T-helper 2 cell treated with Interferon-gamma antibody and Interleukin-4, amounts not matched to agents 5 μg/mL and 100 μg/mL, for 36 hours (primary cell): ENCODE results near the gene FUS.
"Not testable (repeated sequence)": the region's sequence is repeated elsewhere in the genome, so short reads cannot be mapped to it uniquely, and the experiment has no call there.

Source experiments
- DNase-seq: peaks from one replicate; pipeline ENCODE4 v3.0.0; 2021; ENCODE audit warnings: low spot score
- H3K27ac Mint-ChIP-seq: one replicate; pipeline ENCODE4 v1.8.0; 2021; ENCODE audit warnings: mild to moderate bottlenecking, mixed read lengths
- H3K27me3 Mint-ChIP-seq: one replicate; pipeline ENCODE4 v1.8.0; 2021; ENCODE audit warnings: low read depth, mixed read lengths
- H3K36me3 Mint-ChIP-seq: one replicate; pipeline ENCODE4 v1.8.0; 2021; ENCODE audit warnings: low read depth, mixed read lengths
- H3K4me1 Mint-ChIP-seq: one replicate; pipeline ENCODE4 v1.8.0; 2021; ENCODE audit warnings: low read depth, mixed read lengths
- H3K4me3 Mint-ChIP-seq: one replicate; pipeline ENCODE4 v1.8.0; 2022; ENCODE audit warnings: mild to moderate bottlenecking, moderate library complexity, mixed read lengths
- H3K9me3 Mint-ChIP-seq: one replicate; pipeline ENCODE4 v1.8.0; 2021; ENCODE audit warnings: mixed read lengths

The FUS gene

DNA sequence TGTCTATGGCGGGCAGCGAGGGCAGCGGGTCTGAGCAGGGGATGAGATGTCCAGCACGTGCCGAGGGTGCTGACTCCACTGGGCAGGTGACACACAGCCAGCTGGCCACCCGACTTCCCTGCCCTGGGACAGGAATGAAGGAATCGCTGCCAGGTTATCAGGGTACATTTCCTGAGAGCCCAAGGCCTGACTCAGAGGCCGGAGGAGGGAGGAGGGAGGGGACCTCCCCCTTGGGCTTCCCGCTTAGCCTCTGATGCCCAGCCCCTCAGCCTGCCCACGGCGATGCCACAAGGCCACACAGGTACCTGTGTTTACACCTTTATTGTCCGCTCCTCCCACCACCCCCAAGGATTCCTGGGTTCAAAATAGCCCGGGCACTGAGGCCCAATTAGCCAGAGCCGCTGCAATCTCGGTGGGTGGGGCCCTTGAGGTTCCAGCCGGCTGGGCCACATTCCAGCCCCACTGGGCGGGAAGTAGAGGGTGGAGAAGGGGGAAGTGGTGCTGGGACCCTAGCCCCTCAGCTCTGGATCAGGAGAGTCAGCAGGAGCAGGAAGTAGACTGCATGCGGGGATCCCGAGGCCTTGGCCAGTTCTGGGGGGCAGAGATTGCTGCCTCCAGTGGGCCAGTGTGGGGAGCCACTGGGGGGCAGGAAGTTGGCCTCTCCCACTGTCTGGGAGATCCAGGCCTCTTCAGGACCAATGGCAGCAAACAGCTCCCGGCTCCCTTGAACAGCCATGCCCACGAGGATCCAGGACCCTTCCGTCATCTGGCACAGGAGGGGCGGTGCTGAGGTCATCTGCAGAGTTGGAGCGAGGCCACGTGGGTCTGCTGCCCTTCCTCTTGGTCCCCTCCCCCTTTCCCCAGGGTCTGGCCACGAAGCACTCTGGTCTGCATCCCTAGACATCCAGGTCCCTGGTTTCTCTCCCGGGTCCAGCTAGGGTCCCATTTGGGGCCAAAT is 41.0 kb upstream of the FUS start:
- peaks cover 14% of the 10 kb centered on the region for H3K4me1 Mint-ChIP-seq
- no peak overlapping the region for H3K27ac Mint-ChIP-seq
- no peak for DNase-seq
- H3K27me3 Mint-ChIP-seq = no peaks in the 10 kb centered on the region
- no peaks in the 10 kb centered on the region for H3K9me3 Mint-ChIP-seq
- no peak overlapping the region for H3K4me3 Mint-ChIP-seq
- no peaks in the 10 kb centered on the region for H3K36me3 Mint-ChIP-seq

DNA sequence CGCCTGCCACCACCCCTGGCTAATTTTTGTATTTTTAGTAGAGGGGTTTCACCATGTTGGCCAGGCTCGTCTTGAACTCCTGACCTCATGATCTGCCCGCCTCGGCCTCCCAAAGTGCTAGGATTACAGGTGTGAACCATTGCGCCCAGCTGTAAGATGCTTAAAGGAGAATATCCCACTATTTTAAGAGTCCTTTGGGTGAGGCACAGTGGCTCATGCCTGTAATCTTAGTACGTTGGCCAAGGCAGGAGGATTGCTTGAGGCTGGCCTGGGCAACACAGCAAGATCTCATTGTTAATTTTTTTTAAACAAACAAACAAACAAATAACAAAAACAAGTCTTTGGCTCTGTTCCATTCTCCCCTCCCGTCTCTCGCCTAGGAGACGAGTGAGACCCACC is 38.9 kb upstream of the FUS start:
- not testable (repeated sequence) for H3K36me3 Mint-ChIP-seq, H3K4me3 Mint-ChIP-seq, H3K27ac Mint-ChIP-seq, H3K27me3 Mint-ChIP-seq, H3K9me3 Mint-ChIP-seq, DNase-seq
- H3K4me1 Mint-ChIP-seq = peaks cover 14% of the 10 kb centered on the region

DNA sequence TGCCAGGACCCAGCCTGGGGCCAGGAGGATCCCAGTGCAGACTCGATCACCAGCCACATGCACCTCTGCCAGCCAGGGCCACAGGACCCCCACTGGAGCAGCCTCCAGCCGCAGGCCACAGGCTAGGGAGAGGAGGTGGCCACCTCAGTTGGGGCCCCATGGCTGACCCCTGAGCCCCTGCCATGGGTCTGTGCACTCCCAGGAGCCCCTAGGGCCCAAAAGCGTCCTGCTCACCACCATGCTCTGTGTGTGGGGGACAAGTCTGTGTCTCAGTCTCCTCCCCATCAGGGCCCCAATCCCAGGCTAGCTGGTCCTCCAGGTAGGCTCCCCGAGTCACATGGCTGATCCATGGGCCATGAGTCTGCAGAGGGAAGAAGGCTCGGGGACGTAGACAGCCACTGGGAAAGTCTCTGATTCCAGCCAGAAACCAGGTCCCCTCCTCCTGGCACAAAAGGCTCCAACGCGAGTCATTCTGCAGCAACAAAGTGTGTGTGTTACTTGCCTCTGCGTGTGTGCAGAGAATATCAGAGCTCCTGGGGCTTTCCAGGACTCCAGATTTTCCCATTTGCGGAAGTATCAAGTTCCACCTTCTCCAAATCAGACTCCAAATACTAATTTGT is 38.3 kb upstream of the FUS start:
- Mint-ChIP-seq H3K4me3 (peak overlapping the region; percentile 77), H3K4me1 (peaks cover 14% of the 10 kb centered on the region)
- DNase-seq = no peak

DNA sequence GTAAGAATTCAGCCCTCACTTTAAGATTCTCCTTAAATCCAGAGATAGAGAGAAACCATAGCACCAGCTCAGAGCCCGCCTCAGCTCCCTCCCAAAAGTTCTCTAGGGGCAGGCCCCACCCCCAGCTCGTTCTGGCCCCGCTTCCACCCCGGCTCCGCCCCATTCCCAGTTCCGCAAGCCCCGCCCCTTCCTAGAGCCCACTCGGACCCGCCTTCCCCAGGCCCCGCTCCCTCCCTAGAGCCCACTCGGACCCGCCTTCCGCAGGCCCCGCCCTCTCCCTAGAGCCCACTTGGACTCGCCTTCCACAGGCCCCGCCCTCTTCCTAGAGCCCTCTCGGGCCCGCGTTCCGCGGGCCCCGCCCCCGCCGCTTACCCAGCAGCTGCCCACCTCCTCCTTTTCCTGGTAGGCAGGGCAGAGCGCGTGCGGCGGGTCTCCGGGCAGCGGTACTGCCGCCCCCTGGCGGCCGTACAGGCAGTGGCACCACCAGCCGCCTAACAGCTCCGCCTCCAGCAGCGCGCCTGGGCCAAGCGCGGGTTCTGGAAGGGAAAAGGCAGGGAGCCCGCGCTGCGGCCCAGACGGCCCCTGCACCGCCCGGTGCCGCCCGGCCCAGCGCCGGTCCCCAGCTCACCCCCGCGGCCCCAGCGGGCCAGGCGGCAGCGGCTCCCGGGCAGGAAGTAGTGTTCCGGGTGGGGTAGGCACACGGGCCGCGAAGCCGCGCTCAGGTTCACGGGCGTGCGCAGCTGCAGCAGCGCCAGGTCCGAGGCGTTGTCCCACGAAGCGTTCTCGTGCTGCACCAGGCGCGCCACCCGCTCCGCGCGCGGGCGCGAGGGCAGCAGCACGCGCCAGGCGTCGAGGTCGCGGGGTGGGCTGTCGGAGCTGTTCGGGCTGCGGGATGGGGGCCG is 37.6 kb upstream of the FUS start:
- Mint-ChIP-seq H3K4me1 (peaks cover 14% of the 10 kb centered on the region), H3K36me3 (no peaks in the 10 kb centered on the region), H3K27me3 (peaks cover 2% of the 10 kb centered on the region), H3K4me3 (peak overlapping the region; percentile 77), H3K27ac (peak overlapping the region; percentile 81), H3K9me3 (no peaks in the 10 kb centered on the region)
- DNase-seq = peak; percentile 98

More for the DNA sequence above, 38.3 kb upstream of the FUS start:
- no peaks in the 10 kb centered on the region for H3K36me3 Mint-ChIP-seq
- peak overlapping the region; percentile 81 for H3K27ac Mint-ChIP-seq
- no peaks in the 10 kb centered on the region for H3K9me3 Mint-ChIP-seq
- peaks cover 2% of the 10 kb centered on the region for H3K27me3 Mint-ChIP-seq

DNA sequence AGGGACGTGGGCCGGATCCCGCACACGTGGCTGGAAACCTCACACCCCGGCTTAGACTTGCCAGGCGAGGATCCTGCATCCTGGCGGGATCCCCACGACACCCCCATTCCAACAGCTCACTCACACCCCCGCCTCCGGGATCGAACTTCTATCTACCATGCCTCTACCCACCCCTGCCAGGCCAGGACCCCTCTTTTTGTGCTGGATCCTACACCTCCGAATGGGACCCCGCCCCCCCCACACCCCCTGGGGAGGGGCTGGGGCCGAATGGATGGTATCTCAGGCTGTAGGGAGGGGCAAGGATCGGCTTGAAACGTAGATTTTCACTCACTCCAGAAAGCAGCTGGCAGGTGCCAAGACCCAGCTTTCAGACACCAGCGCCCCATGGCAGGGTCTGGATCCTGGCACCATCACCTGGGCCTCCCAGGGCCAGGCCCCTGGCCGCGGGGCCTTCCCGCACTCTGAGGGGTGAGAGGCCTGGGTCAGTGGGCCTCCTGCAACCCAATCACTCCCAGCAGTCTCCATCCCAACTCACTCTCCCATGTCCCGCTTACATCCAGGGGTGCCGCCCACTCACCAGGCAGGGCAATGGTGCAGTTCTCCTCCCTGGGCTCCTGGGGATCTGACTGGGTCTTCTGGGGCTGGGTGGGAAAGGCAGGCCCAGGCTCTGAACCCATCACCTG is 36.8 kb upstream of the FUS start:
- DNase-seq = no peak
- Mint-ChIP-seq H3K4me3 (peak overlapping the region; percentile 65), H3K27me3 (peaks cover 7% of the 10 kb centered on the region), H3K9me3 (no peaks in the 10 kb centered on the region), H3K4me1 (peaks cover 16% of the 10 kb centered on the region), H3K27ac (no peak overlapping the region), H3K36me3 (no peaks in the 10 kb centered on the region)

DNA sequence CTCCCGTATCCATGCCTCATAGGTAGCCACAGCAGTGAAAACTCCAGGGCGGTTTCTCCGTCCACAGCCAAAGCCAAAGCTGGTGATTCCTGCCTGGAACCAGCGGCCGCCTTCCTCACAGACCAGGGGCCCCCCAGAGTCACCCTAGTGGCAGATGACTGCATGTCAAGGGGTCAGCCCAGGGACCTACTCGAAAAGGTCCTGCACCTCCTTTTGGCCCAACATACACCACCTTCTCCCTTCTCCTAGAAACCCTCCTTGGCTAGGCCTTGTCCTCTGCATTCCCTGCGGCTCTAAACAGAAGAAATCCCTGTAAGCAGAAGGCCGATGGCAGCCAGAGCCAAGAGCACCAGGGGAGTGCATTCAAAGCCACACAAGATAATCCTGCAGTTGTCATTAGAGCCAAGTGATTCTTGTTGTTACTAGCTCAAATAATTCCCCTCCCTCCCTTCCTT is 36.2 kb upstream of the FUS start:
- H3K27me3 Mint-ChIP-seq = peaks cover 7% of the 10 kb centered on the region
- H3K27ac Mint-ChIP-seq = no peak overlapping the region
- DNase-seq = no peak
- no peaks in the 10 kb centered on the region for H3K36me3 Mint-ChIP-seq
- H3K9me3 Mint-ChIP-seq = no peaks in the 10 kb centered on the region
- peak overlapping the region; percentile 65 for H3K4me3 Mint-ChIP-seq
- H3K4me1 Mint-ChIP-seq = peaks cover 16% of the 10 kb centered on the region

DNA sequence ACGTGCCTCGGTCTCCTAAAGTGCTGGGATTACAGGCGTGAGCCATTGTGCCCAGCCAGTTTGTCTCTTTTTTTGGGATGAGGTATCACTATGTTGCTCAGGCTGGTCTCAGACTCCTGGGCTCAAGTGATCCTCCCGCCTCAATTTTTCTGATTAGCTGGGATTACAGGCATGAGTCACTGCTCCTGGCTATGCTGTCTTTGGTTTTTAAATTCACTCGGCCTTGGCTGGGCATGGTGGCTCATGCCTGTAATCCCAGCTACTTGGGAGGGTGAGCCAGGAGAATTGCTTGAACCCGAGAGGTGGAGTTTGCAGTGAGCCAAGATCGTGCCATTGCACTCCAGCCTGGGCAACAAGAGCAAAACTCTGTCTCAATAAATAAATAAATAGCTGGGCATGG is 35.5 kb upstream of the FUS start:
- Mint-ChIP-seq H3K4me1 (peaks cover 16% of the 10 kb centered on the region), H3K4me3 (peak overlapping the region; percentile 65)
- not testable (repeated sequence) for H3K9me3 Mint-ChIP-seq, H3K27me3 Mint-ChIP-seq, DNase-seq, H3K27ac Mint-ChIP-seq, H3K36me3 Mint-ChIP-seq

DNA sequence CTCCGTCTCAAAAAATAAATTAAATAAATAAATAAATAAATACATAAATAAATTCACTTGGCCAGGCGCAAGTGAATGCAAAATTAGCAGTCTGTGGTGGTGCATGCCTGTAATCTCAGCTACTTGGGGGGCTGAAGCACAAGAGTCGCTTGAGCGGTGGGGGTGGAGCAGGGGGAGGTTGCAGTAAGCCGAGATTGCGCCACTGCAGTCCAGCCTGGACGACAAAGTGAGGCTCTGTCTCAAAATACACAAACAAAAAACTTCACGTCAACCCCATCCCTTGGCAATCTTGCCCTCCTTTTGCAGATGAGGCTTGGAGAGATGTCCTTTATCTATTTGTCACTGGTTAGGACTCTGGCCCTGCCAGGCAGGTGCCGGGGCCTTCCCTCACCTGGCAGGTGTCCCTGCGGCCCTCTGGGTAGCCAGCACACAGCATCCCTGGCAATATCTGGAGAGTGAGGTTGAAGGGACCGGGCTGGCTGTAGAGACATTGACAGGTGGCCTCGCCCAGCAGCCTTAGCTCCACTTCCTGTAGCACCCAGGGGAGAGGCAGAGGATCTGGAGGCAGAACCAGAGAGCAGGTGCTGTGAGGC is 34.4 kb upstream of the FUS start:
- peaks cover 7% of the 10 kb centered on the region for H3K27me3 Mint-ChIP-seq
- H3K9me3 Mint-ChIP-seq = no peaks in the 10 kb centered on the region
- H3K4me1 Mint-ChIP-seq = peaks cover 16% of the 10 kb centered on the region
- no peak for DNase-seq
- H3K36me3 Mint-ChIP-seq = no peaks in the 10 kb centered on the region
- H3K4me3 Mint-ChIP-seq = no peak overlapping the region
- H3K27ac Mint-ChIP-seq = no peak overlapping the region

DNA sequence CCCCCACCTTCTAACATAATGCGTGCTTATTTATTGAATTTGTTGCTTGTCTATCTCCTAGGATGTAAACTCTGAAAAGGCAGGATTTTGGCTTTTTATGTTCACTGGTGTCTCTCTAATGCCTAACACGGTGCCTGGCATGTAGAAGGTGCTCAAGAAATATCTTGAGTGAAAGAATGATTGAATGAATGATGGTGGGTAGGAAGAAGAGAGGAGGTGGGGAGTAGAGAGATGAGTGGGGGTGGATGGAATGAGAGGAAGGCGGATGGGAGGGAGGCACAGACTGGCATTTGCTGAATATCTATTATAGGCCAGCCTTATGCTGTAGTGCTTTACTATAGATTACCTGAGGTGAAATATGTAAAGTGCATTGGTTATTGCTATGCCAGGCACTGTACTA is 32.4 kb upstream of the FUS start:
- no peak for DNase-seq
- H3K4me1 Mint-ChIP-seq = peaks cover 8% of the 10 kb centered on the region
- no peaks in the 10 kb centered on the region for H3K36me3 Mint-ChIP-seq
- H3K27me3 Mint-ChIP-seq = peaks cover 7% of the 10 kb centered on the region
- no peaks in the 10 kb centered on the region for H3K9me3 Mint-ChIP-seq
- no peak overlapping the region for H3K4me3 Mint-ChIP-seq
- no peak overlapping the region for H3K27ac Mint-ChIP-seq

DNA sequence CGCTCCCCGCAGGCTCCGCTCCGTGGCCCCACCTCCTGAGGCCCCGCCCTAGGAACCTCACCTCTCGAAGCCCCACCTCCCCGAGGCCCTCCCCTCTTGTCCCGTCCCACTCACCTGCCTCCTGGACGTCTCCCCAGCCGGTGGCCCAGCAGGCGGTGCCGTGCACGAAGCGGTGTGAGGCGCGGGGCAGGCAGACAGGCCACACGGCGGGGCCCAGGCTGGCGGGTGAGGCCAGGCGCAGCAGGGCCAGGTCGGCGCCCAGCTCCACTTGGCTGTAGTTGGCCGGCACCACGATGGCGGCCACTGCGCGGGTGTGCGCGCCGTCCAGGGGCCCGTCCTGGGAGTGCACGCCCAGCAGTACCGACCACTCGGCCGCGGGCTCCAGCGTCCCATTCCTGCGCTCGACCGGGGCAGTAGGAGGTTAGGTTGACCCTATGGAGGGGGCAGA is 31.6 kb upstream of the FUS start:
- no peak overlapping the region for H3K27ac Mint-ChIP-seq
- H3K9me3 Mint-ChIP-seq = no peaks in the 10 kb centered on the region
- H3K4me3 Mint-ChIP-seq = no peak overlapping the region
- no peak for DNase-seq
- no peaks in the 10 kb centered on the region for H3K36me3 Mint-ChIP-seq
- H3K4me1 Mint-ChIP-seq = peaks cover 8% of the 10 kb centered on the region
- H3K27me3 Mint-ChIP-seq = peaks cover 7% of the 10 kb centered on the region

DNA sequence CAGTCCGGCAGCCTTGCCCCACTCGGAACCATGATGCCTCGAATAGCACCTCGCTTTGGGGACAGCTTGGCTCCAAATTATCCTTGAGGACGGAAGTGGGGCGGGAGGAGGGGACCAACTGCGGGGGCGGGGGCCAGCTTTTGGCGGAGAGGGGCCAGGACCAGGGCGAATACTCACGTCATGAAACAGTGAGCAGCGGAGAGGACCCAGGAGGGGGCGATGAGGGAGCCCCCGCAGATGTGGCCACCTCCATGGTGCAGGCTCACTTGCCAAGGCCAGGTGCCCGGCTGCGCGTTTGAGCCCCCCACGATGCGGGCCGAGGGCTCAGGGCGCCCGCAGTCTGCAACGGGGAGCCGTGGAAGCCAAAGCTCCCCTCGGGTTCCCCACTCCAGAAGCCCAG is 31.0 kb upstream of the FUS start:
- no peak overlapping the region for H3K27ac Mint-ChIP-seq
- no peak overlapping the region for H3K4me3 Mint-ChIP-seq
- peaks cover 7% of the 10 kb centered on the region for H3K27me3 Mint-ChIP-seq
- no peaks in the 10 kb centered on the region for H3K36me3 Mint-ChIP-seq
- H3K4me1 Mint-ChIP-seq = peaks cover 2% of the 10 kb centered on the region
- H3K9me3 Mint-ChIP-seq = no peaks in the 10 kb centered on the region
- DNase-seq = no peak

DNA sequence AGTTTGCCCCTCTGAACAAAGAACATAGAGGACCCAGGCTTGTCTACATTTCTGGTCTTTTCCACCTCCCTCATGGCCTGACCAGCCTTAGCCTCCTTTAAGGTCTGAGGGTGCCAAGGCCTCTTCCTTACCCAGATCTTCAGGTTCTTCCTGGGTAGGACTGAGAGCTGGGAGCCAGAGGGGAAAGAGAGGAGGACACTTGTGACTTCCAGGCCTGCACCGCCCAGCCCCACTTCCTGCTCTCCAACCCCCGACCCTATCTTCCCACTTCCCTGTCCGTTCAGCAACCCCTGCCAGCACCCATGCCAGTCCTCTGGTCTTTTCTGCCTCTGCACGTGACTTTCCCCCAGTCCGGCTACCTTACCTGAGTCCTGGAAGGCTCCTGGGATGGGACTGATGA is 30.6 kb upstream of the FUS start:
- Mint-ChIP-seq H3K4me1 (peaks cover 2% of the 10 kb centered on the region), H3K27me3 (peaks cover 7% of the 10 kb centered on the region), H3K4me3 (no peak overlapping the region), H3K9me3 (no peaks in the 10 kb centered on the region), H3K36me3 (no peaks in the 10 kb centered on the region), H3K27ac (no peak overlapping the region)
- no peak for DNase-seq
